SU-DHL-6 (cell line): ENCODE measurements around the gene IBA57.

Experiments used
- CTCF ChIP-seq: fragments of 200-600 bp; sonication (generic); IDR thresholded peaks from one replicate; pipeline ENCODE4 v1.5.1; 2017; ENCODE audit warnings: antibody characterized with exemption, mild to moderate bottlenecking, low read length, moderate library complexity; ENCODE audit not compliant: insufficient read depth, poor library complexity, severe bottlenecking
- EZH2phosphoT487 ChIP-seq: fragments of 200-600 bp; sonication (generic), shearing (Covaris generic); conservative IDR thresholded peaks from 2 replicates; pipeline ENCODE4 v1.6.1; 2018; ENCODE audit warnings: mild to moderate bottlenecking, antibody characterized with exemption, low read length, moderate library complexity, mixed read lengths

- TF ChIP-seq CTCF: no peak
- TF ChIP-seq EZH2phosphoT487: no peak
These were observed 24.6 kb downstream of the IBA57 start for GRCh38 chr1:228190182-228190581.
